ENCODE data around the gene ENTPD1.
"Not testable (repeated sequence)": the region's sequence is repeated elsewhere in the genome, so short reads cannot be mapped to it uniquely, and the experiment has no call there.

Gene ENTPD1

DNA sequence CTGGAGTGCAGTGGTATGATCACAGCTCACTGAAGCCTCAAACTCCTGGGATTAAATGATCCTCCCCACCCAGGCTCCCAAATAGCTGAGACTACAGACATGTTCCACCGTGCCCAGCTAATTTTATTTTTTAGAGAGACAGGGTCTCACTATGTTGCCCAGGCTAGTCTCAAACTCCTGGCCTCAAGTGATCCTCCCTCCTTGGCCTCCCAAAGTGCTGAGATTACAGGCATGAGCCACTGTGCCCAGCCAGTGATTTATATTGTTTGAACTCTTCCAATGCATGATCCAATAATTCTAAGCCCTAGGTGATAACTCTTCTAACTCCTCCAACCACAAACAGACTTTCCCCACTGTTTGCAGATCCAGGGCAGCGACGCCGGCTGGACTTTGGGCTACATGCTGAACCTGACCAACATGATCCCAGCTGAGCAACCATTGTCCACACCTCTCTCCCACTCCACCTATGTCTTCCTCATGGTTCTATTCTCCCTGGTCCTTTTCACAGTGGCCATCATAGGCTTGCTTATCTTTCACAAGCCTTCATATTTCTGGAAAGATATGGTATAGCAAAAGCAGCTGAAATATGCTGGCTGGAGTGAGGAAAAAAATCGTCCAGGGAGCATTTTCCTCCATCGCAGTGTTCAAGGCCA lies 110.0 kb downstream of the ENTPD1 start:
- DNase-seq (ENCODE audit: low read depth): no peak

DNA sequence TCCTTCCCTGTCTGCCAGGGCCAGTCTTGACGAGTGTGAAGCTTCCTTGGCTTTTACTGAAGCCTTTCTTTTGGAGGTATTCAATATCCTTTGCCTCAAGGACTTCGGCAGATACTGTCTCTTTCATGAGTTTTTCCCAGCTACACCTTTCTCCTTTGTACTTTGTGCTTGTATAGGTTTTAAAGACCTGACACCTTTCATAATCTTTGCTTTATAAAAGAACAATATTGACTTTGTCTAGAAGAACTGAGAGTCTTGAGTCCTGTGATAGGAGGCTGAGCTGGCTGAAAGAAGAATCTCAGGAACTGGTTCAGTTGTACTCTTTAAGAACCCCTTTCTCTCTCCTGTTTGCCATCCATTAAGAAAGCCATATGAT lies 110.5 kb downstream of the ENTPD1 start:
- DNase-seq (ENCODE audit: low read depth): no peak

DNA sequence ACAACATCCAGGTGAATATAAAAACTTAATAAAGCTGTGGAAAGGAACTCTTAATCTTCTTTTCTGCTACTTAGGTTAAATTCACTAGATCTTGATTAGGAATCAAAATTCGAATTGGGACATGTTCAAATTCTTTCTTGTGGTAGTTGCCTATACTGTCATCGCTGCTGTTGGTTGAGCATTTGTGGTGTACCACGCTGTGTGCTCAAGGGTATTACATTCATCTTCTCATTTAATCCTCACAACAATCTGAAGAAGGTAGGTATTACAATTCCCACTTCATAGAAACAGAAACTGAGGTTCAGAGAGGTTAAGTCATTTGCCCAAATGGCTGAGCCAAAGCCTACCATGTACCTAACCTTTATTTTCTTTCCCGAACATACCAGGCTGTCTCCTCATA lies 111.9 kb downstream of the ENTPD1 start:
- DNase-seq (ENCODE audit: low read depth): no peak

DNA sequence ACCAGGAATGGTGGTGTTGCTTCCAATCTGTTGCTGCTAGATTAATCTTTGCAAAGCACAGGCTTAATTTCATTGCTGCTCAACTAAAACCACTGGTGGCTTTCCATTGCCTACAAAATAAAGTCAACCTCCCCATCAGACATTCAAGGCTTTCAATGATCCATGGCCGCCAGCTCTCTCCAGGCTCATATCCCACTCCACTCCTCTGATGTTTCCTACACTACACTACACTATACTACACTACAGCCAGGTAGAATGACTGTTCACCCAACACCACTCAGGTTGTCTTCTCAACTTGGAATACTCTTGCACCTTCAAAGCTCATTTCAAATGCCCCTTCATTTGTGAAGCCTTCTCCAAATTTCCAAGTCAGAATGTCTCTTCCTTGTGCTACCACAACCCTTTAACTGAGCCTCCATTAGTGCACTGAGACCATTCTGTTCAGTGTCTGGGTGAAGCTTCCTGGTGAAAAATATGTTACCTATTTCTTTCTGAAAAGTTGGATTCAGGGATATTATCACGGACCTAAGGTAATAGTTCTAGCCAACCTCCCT lies 116.3 kb downstream of the ENTPD1 start:
- DNase-seq (ENCODE audit: low read depth): no peak

DNA sequence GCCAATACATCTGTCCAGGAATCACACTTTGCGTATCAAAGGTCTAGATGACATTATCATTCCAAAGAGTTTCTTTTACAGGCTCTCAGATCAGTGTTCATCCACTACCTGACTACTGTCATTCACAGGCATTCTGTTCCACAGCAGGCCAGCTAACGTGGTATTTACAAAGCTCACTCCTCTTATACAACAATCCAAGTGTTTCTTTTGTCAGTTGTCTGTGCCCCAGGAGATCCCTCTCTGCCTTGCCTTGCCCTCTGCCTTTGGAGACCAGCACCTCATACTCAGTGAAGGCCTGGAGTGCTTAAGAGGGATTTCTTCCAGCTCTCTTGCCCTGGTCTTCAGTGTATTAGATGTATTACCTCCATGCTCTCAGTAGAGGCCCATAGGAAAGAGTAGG lies 117.2 kb downstream of the ENTPD1 start:
- DNase-seq (ENCODE audit: low read depth): no peak

- DNase-seq (ENCODE audit: low read depth): no peak
Measured at GRCh38 chr10:95873651-95874050, 117.7 kb downstream of the ENTPD1 start.

DNA sequence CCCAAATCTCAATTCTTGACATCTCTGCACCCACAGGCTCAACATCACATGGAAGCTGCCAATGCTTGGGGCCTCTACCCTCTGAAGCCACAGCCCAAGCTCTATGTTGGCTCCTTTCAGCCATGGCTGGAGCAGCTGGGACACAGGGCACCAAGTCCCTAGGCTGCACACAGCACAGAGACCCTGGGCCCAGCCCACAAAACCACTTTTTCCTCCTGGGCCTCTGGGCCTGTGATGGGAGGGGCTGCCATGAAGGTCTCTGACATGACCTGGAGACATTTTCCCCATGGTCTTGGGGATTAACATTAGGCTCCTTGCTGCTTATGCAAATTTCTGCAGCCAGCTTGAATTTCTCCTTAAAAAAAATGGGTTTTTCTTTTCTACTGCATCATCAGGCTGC lies 118.8 kb downstream of the ENTPD1 start:
- DNase-seq (ENCODE audit: low read depth): not testable (repeated sequence)

DNA sequence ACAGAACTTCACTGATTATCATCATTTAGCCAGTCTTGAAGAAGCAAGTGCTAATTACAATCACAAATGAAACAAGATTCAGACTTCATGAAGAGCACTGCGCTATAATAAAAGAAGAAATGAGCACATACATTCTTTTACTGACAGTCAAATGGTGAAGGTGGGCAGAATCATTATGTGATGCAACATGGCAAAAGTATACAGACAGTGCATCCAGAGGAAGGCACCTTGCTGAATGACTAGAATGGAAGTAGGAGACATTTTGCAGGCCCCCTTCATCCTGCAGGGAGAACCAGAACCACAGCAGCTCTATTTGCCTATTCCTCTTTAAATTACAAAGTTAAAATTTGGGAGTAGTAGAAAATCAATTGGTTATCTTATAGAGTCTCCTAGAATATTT lies 120.8 kb downstream of the ENTPD1 start:
- DNase-seq (ENCODE audit: low read depth): no peak

DNA sequence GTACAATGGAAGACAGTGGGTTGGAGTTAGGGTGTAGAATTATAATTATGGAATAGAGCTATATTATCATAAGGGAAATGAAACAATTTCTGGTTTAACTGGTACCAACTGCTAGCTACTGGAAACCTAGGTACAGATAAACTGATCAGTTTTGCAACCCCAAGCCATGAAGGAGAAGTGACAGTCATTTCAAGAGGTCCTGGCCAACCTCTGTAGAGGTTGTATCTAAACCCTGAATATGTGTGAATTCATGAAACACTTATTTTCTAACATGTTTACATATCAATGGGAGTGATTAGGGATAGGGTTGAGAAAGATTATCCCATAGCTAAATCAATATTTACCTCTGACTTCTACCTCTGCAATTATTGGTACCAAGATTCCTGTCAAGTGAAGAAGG lies 121.9 kb downstream of the ENTPD1 start:
- no peak for DNase-seq (ENCODE audit: low read depth)

GRCh38 chr10:95880704-95881103 lies 124.7 kb downstream of the ENTPD1 start:
- no peak for DNase-seq (ENCODE audit: low read depth)

- DNase-seq (ENCODE audit: low read depth): no peak
Measured at GRCh38 chr10:95881316-95881715, 125.4 kb downstream of the ENTPD1 start.

- DNase-seq (ENCODE audit: low read depth): no peak
Measured at GRCh38 chr10:95889830-95890229, 133.9 kb downstream of the ENTPD1 start.

DNA sequence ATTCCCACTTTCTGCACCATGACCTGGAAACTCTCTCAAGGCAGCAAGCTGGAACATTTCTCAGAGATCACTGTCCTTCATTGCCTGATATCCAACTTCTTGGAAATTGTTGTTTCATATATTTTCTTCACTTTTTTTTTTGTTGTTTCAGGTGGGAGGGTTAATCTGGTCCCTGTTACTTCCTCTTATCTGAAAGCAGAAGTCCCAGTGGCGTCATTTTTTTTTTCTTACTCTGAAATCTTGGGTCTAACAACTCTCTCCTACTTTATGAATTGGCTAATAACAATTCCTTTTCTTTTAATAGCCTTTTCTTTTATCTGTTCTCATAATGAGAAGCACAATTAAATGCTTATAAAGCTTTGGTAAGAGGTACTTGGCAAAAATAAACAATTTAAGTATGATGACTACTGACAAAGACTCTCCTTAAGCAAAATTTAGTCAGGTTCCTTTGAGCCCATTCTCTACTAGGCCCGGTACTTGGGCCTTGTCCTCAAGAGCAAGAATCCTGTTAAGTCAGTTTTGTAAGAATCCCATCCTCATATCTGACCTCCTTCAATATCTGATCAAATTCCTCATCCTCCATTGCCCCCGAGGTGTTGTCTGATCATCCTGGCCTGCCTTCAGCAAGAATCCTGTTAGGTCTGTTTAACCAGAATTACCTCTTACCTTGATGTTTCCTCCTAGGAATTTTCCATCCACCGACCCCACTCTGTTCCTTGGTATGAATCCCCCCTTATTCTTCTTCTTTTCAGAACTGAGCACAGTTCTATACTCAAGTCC lies 140.3 kb downstream of the ENTPD1 start:
- no peak for DNase-seq (ENCODE audit: low read depth)

GRCh38 chr10:95905897-95906580 lies 150.1 kb downstream of the ENTPD1 start:
- DNase-seq (ENCODE audit: low read depth): not testable (repeated sequence)

DNA sequence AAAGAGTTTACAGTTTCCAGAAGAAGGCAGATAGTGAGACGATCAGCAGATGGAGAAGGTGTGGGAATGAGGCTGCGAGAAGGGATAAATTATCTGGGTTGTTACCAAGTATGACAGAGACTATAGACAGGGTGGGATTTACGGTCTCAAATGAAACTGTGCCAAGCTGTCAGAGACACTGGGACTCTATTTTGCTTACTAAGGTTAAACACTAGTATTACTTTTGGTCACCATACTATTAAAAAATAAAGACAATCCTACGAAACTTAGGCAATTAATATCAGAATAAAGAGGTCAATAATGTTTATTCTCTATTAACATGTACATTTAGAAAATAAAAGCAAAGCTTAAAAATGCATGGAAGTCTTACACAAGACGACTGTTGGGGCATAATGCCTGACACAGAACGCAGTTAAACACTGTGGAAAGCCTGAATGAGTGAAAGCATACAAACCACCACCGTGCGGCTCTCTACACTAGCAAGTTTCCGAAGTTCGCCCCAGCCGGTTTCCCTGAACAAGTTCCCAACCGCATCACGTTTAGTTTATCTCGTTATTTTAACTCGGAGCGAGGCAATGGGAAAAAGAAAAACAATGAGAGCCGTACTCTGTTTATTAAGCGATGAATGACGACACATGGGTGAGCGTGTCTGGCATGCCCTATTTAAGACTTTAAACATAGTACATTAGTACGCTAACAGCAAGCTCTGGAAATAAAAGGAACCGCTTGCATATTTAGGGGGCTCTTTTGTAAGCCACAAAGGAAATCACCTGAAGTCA lies 150.9 kb downstream of the ENTPD1 start:
- DNase-seq (ENCODE audit: low read depth): peak; percentile 65

GRCh38 chr10:95907456-95908253 lies 151.7 kb downstream of the ENTPD1 start, which contains the start of gene CC2D2B:
TSS of gene CC2D2B (plus strand) at chr10:95907975. CDS start at chr10:95911324, 3,349 bp downstream.
- DNase-seq (ENCODE audit: low read depth): peak; percentile 82

- no peak for DNase-seq (ENCODE audit: low read depth)
Measured at GRCh38 chr10:95908450-95908849, 152.5 kb downstream of the ENTPD1 start.

- no peak for DNase-seq (ENCODE audit: low read depth)
Measured at GRCh38 chr10:95909561-95909960, 153.6 kb downstream of the ENTPD1 start.

- DNase-seq (ENCODE audit: low read depth): not testable (repeated sequence)
Measured at GRCh38 chr10:95916039-95916438, 160.1 kb downstream of the ENTPD1 start.

Measured in EH (cell line).